Ovary (tissue), 3 donors: Measurements from ENCODE around the gene PCDHA1.

ENCODE experiments used
- CTCF ChIP-seq, 3 donors: fragments of 450-650 bp in 2 of 3; fragments of 200-600 bp in 1 of 3; IDR thresholded peaks; one replicate each; pipeline versions ENCODE4 v1.5.1 to v1.8.0; 2016 to 2022; ENCODE audit warnings: antibody characterized with exemption in 3 of 3, mild to moderate bottlenecking in 1 of 3
- EP300 ChIP-seq: sonication (generic); formaldehyde crosslinking; IDR thresholded peaks from one replicate; pipeline ENCODE4 v1.6.1; 2017; ENCODE audit warnings: antibody characterized with exemption
- POLR2A ChIP-seq: fragments of 450-650 bp; IDR thresholded peaks from one replicate; pipeline ENCODE4 v1.6.1; 2017; ENCODE audit warnings: antibody characterized with exemption, mild to moderate bottlenecking, moderate library complexity
- donor health status: DM: no; HTN: no; CAD: no.

DNA sequence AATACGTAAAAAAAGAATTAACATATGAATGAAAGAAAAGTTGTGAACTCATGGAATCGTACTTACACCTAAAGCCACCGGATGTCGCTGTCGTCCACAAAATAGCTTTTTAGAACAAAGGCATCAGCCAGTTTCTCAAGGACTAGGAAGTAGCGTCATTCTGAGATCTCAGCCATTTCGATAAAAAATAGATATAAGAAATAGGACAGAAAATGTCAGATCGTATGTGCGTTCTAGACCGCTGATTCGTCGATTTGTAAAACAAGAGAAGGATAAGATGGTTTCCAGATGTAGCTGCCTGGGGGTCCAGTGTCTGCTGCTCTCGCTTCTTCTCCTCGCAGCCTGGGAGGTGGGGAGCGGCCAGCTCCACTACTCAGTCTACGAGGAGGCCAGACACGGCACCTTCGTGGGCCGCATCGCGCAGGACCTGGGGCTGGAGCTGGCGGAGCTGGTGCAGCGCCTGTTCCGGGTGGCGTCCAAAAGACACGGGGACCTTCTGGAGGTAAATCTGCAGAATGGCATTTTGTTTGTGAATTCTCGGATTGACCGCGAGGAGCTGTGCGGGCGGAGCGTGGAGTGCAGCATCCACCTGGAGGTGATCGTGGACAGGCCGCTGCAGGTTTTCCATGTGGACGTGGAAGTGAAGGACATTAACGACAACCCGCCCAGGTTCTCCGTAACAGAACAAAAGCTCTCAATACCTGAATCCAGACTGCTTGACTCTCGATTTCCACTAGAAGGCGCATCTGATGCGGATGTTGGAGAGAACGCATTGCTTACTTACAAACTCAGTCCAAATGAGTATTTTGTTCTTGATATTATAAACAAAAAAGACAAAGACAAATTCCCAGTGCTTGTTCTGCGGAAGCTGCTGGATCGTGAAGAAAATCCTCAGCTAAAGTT, 70.1 kb downstream of the PCDHA1 start, which contains the start of gene PCDHA10:
- TF ChIP-seq CTCF (IDR thresholded peaks at IDR 0.05) (no peak), POLR2A (no peak), EP300 (no peak)
